HCT116 (cell line): ENCODE data around the gene OR51F1.

ENCODE experiments used
- CBX3 ChIP-seq: IDR thresholded peaks from 2 replicates; pipeline ENCODE4 v1.6.1; 2012; ENCODE audit warnings: low read depth
- EZH2 ChIP-seq: fragments of 200-600 bp; sonication (generic); IDR thresholded peaks from 2 replicates; pipeline ENCODE4 v1.6.1; 2017; ENCODE audit warnings: antibody characterized with exemption, mixed run types
- EZH2phosphoT487 ChIP-seq: fragments of 200-600 bp; IDR thresholded peaks from 2 replicates; pipeline ENCODE4 v1.6.1; 2018; ENCODE audit warnings: antibody characterized with exemption, borderline replicate concordance
- POLR2A ChIP-seq: IDR thresholded peaks from 2 replicates; pipeline ENCODE4 v1.7.0; 2011; ENCODE audit warnings: borderline replicate concordance; ENCODE audit not compliant: insufficient read depth, insufficient read length; ENCODE audit errors: extremely low read depth
- POLR2AphosphoS5 ChIP-seq: IDR thresholded peaks from 2 replicates; pipeline ENCODE4 v1.6.1; 2011; ENCODE audit warnings: mild to moderate bottlenecking, low read depth, low read length, moderate library complexity
- RAD21 ChIP-seq: IDR thresholded peaks from 2 replicates; pipeline ENCODE4 v1.6.1; 2012; ENCODE audit warnings: low read depth, mild to moderate bottlenecking
- TCF7L2 ChIP-seq: IDR thresholded peaks from 2 replicates; pipeline ENCODE4 v1.7.0; 2011; ENCODE audit warnings: borderline replicate concordance, inconsistent platforms; ENCODE audit not compliant: insufficient read depth, insufficient read length; ENCODE audit errors: extremely low read depth
- YY1 ChIP-seq: IDR thresholded peaks from 2 replicates; pipeline ENCODE4 v1.6.1; 2011; ENCODE audit warnings: low read length, low read depth, moderate library complexity, mild to moderate bottlenecking; ENCODE audit not compliant: insufficient replicate concordance; ENCODE audit errors: extremely low read depth
- ZFX ChIP-seq: fragments of 450-650 bp; IDR thresholded peaks from 2 replicates; pipeline ENCODE4 v1.6.1; 2017
- ZNF274 ChIP-seq: fragments of 200-500 bp; sonication (Bioruptor generic); IDR thresholded peaks from 2 replicates; pipeline ENCODE4 v1.6.1; 2014; ENCODE audit warnings: mild to moderate bottlenecking, low read depth, low read length, inconsistent platforms
- TF ChIP-seq, protein P1 (sequence below), 3 experiments: fragments of 200-600 bp in 1 of 3; sonication (generic) in 1 of 3; IDR thresholded peaks in 2 of 3; conservative IDR thresholded peaks in 1 of 3; 2 replicates each; pipeline ENCODE4 v1.5.1; 2012 to 2017; ENCODE audit warnings: low read depth in 2 of 3, low read length in 2 of 3, antibody characterized with exemption in 1 of 3, borderline replicate concordance in 1 of 3, control low read depth in 1 of 3, mild to moderate bottlenecking in 1 of 3, mixed read lengths in 1 of 3, mixed run types in 1 of 3, moderate library complexity in 1 of 3; ENCODE audit not compliant: insufficient read depth in 1 of 3
- TF ChIP-seq, protein P2 (sequence below): IDR thresholded peaks from 2 replicates; pipeline ENCODE4 v1.6.1; 2012; ENCODE audit warnings: low read depth
- TF ChIP-seq, protein P3 (sequence below): IDR thresholded peaks from 2 replicates; pipeline ENCODE4 v1.6.1; 2012
- TF ChIP-seq, protein P4 (sequence below): IDR thresholded peaks from 2 replicates; pipeline ENCODE4 v1.6.1; 2012

DNA sequence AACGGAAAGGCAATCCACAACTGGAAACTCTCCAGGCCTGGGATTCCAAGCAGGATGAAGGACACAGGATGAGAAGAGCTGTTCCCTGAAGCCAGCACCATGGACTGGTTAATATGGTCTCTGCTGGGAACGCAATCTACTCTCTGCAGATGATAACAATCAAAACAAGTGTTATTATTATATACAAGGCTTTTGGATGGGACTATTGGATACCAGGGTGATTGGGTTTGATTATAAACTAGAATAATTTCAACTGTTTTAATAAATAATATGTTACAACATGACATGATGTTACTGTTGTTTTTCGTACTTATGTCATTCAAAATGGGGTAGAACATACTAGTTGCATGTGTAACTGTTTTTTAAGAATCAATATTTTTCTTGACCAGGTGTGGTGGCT lies 34.5 kb upstream of the OR51F1 start, which contains the start of gene OR52R1:
- TF ChIP-seq POLR2AphosphoS5 = no peak
- TF ChIP-seq, protein P1, sequence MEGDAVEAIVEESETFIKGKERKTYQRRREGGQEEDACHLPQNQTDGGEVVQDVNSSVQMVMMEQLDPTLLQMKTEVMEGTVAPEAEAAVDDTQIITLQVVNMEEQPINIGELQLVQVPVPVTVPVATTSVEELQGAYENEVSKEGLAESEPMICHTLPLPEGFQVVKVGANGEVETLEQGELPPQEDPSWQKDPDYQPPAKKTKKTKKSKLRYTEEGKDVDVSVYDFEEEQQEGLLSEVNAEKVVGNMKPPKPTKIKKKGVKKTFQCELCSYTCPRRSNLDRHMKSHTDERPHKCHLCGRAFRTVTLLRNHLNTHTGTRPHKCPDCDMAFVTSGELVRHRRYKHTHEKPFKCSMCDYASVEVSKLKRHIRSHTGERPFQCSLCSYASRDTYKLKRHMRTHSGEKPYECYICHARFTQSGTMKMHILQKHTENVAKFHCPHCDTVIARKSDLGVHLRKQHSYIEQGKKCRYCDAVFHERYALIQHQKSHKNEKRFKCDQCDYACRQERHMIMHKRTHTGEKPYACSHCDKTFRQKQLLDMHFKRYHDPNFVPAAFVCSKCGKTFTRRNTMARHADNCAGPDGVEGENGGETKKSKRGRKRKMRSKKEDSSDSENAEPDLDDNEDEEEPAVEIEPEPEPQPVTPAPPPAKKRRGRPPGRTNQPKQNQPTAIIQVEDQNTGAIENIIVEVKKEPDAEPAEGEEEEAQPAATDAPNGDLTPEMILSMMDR (IDR thresholded peaks at IDR 0.05 in 2 of 3, conservative IDR thresholded peaks at IDR 0.05 in 1 of 3; ENCODE audit: borderline replicate concordance in 1 of 3, insufficient read depth in 1 of 3, low read depth in 2 of 3, low read length in 2 of 3) = no peak
- TF ChIP-seq, protein P2, sequence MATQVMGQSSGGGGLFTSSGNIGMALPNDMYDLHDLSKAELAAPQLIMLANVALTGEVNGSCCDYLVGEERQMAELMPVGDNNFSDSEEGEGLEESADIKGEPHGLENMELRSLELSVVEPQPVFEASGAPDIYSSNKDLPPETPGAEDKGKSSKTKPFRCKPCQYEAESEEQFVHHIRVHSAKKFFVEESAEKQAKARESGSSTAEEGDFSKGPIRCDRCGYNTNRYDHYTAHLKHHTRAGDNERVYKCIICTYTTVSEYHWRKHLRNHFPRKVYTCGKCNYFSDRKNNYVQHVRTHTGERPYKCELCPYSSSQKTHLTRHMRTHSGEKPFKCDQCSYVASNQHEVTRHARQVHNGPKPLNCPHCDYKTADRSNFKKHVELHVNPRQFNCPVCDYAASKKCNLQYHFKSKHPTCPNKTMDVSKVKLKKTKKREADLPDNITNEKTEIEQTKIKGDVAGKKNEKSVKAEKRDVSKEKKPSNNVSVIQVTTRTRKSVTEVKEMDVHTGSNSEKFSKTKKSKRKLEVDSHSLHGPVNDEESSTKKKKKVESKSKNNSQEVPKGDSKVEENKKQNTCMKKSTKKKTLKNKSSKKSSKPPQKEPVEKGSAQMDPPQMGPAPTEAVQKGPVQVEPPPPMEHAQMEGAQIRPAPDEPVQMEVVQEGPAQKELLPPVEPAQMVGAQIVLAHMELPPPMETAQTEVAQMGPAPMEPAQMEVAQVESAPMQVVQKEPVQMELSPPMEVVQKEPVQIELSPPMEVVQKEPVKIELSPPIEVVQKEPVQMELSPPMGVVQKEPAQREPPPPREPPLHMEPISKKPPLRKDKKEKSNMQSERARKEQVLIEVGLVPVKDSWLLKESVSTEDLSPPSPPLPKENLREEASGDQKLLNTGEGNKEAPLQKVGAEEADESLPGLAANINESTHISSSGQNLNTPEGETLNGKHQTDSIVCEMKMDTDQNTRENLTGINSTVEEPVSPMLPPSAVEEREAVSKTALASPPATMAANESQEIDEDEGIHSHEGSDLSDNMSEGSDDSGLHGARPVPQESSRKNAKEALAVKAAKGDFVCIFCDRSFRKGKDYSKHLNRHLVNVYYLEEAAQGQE = no peak
- no peak for TF ChIP-seq YY1
- no peak for TF ChIP-seq EZH2
- no peak for TF ChIP-seq POLR2A
- TF ChIP-seq ZNF274 = no peak
- TF ChIP-seq, protein P3, sequence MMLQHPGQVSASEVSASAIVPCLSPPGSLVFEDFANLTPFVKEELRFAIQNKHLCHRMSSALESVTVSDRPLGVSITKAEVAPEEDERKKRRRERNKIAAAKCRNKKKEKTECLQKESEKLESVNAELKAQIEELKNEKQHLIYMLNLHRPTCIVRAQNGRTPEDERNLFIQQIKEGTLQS = no peak
- no peak for TF ChIP-seq RAD21
- no peak for TF ChIP-seq ZFX
- TF ChIP-seq CBX3 = no peak
- TF ChIP-seq EZH2phosphoT487 = no peak
- no peak for TF ChIP-seq TCF7L2
- TF ChIP-seq, protein P4, sequence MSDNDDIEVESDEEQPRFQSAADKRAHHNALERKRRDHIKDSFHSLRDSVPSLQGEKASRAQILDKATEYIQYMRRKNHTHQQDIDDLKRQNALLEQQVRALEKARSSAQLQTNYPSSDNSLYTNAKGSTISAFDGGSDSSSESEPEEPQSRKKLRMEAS = no peak
